Left renal pelvis (tissue), 4 donors: ENCODE results near the gene EIPR1. TPM values are rescaled to one million over a fixed set of nuclear protein-coding genes. Genes with fewer than 3 reads are reported as not detected.

Source experiments
- DNase-seq, 4 donors: peaks; one replicate each; pipeline ENCODE4 v3.0.0-alpha.2; 2013; ENCODE audit warnings: low read depth in 4 of 4, low spot score in 3 of 4
- polyA plus RNA-seq, 4 donors: library from polyadenylated mRNA; unstranded; fragments of 120-200 nt; gene quantifications; one replicate each; pipeline ENCODE4 v1.2.1, GENCODE V29; 2013; ENCODE audit not compliant: insufficient read length in 4 of 4

Gene EIPR1
- polyA plus RNA-seq, 4 donors, result 16.8 to 27.5 (median 22.7) TPM

DNA sequence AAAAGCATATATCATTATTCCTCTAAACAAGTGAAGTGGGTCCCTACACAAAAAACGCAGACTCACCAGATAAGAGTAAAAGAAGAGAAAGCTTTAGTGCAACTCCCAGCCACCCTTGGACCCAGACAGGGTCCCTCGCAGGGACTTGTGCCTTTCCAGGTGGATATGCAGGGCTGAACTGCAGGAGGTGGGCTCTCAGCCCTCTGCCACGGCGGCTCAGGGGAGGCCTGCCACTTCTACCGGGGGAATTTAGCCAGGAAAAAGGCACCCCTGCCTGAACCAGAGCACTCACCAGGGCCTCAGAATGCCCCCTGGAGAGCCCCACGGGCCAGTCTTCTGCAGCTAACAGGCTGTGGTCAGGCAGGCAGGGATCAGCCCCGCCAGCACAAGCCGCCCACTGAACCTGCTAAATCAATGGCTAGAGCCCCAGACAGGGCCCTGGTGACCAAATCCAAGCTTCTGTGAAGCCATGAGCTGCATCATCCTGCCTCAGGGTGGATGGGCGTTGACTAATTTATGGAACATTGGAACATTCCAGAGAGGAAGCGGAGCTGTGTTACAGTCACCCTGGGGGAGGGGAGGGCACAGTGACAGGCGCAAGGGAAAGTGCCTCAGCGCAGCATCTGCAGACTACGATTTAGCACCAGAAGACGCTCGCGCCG is 209.3 kb downstream of the EIPR1 start:
- no peak for DNase-seq

DNA sequence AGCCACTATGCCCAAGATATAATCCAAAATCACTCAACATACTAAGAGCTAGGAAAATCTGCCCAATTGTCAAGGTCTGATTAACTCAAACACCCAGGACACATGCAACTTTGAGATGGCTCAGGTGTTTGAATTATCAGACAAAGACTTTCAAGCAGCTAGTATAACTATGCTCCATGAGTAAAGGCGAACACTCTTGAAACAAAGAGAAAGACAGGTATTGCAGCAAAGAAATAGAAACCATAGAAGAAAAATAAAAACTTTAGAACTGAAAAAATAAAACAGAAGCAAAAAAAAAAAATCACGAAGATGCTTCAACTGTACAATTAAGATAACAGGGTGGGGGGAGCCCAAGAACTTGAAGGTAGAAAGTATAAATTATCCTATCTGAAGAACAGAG is 214.2 kb downstream of the EIPR1 start:
- DNase-seq, result no peak

DNA sequence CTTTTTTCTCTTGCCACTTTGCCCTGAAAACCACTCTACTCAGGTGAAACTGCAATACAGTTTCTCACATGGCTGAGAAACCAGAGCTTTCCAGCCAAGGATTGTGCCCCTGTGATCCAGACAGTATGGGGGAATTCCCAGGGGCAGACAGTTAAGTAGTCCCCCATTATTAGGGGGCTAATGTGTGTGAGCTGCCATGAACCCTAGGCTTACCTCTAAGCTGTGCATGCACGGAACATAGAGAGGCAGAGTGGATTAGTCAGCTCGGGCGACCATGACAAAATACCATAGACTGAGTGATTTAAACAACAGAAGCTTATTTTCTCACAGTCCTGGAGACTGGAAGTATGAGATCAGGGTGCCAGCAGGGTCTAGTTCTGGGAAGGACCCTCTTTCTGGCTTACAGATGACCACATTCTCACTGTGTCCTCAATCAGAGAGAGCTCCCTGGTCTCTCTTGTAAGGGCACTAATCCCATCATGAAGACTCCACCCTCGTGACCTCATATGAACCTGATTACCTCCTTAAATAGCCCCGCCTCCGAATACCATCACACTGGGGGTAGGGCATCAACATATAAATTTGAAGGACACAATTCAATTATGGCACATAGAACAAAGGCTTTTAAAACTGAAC is 215.1 kb downstream of the EIPR1 start:
- DNase-seq, result no peak

DNA sequence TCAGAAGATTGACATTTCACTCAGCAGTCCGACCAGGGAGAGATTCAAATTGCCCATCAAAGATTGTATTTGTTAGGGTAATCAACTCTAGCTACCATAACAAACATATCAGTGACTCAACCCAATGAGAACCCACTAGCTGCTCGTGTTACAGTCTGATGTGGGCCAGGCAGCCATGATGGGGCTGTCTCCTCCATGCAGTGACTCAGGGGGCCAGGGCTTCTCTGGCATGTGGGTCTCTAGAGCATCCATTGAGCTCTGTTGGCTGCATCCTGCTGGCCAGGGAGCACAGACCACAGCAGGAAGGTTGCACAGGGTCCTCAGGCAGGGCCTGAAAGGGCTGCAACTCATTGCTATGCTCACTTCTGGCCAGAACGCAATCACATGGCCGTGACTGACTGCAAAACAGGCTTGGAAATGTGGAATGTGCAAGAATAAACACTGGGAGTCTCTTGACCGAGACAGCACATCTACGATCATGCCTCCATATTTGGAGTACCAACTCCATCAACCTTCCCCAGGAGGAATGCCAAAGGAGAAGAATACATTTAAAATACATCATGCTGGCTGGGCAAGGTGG is 216.8 kb downstream of the EIPR1 start:
- no peak for DNase-seq

DNA sequence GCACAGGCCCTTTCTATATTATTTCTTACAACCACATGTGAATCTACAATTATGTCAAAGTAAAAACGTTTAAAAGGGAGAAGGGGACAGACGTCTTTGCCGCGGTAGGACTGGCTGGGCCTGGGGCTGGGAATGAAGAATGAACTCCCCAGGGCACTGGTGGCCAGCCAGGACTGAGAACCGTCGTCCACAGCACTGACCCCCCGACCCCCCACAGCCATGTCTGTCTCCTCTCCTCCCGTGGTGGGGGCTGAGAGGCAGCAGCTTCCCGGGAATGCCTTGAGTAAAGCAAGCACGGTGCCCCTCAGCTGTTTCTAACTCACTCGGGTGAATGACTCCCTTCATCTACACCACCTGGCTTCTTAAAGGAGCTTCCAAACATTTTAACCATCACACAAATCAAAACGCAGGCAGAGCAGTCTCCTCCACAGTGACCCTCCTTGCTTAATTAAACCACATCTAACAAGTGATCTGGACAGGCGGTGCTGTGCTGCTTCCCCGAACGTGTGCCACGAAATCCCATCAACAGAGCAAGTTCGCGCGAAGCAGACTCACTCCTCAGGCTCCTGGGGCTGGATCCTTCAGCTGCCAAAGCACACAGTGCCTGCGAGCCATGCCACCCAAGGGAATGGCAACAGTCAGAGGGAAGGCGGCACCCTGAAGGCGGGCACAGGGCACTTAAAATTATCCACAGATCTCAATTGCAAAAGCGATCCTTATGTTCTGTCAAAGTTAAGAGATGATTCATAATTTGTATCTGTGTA is 217.7 kb downstream of the EIPR1 start:
- DNase-seq, result no peak

DNA sequence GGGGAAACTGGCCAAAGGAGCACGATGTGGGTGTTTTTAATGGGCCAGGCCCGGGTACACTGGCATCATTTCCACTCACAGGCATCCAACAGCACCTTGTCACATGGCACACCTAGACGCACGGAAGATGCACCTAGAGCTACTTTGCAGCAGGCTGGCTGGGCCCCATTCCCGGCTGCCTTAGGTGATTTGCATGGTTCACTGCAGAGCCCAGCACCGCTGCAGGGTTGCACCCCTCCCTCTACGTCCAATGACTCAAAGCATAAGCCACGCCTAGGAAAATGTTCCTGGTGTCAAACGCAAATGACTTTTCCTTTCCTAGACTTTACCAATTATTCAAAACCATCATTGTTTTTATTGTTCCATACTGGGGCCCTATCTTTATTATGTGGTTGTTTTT is 222.9 kb downstream of the EIPR1 start:
- DNase-seq, result no peak

DNA sequence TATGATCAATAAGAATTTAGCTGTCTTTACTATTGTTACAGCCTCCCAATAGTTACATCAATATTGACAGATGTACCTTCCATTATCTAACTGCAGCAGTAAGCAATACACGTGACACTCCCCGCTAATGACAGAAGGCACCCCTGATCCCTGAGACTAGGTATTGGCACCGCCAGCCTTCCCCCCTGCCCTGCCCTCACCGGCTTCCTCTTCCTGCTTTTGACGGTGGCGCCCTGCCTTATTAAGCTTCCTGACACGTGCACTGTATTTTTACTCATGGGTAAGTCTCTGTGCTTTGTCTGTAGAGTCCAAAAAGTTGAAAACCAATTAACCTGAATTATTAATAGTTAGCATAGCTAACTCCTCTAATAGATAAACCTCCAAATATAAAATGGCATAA is 223.5 kb downstream of the EIPR1 start:
- DNase-seq, result no peak

DNA sequence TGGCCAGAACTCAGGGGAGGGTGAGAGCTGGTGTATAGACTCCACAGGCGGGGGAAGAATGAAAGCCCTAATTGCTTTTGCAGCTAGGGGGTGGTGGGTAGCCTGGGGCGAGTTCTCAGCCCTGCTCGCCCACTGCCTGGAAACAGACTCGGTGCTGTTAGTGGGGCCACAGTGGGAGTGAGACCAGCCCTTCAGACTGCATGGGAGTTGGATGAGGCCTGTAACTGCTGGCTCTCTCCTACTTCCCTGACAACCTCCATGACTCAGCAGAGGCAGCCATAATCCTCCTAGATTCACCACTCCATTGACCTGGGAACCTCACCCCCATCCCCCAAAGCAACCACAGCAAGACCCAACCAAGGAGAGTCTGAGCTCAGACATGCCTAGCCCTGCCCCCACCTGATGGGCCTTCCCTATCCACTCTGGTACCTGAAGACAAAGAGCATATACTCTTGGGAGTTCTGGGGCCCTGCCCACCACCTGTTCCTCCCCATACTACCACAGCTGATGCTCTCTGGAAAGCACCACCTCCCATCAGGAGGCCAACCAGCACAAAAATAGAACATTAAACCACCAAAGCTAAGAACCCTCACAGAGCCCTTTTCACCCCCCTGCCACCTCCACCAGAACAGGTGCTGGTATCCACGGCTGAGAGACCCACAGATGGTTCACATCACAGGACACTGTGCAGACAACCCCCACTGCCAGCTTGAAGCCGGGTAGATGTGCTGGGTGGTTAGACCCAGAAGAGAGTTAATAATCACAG is 226.3 kb downstream of the EIPR1 start:
- no peak for DNase-seq

DNA sequence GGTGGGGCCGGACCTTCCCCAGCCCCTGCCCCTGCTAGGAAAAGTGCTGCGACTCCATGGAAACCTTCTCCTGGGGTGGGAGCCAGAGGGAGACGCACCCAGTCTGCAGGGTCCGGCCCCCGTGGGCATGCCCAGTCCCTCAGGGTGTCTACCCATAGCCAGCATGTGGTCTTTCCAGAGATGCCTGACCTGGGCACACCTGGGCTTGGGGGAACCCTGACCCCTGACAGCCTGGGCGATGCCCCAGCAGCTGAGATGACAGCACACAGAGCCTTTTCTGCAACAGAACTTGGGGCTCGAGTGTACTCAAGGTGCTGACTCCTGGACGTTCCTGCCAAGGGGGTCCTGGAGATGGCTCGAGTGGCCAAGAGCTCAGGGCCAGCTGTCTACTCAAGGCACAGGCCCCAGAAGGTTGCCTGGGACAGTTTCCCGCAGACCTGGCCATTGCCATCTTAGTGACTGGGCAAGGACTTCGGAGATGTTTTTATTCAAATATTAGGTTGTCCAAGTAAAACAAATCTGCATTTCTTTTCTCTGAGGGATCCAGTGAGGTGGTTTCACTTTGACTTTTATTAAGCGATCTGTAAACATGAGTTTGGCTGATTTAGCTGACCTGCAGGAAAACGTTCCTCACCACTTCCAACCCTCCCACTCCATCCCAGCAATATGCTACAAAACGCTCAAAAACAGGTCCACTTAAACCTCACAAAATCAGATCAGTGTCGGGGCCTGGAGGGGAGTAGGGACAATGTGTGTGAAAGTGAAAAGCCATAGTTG is 228.0 kb downstream of the EIPR1 start:
- no peak for DNase-seq

DNA sequence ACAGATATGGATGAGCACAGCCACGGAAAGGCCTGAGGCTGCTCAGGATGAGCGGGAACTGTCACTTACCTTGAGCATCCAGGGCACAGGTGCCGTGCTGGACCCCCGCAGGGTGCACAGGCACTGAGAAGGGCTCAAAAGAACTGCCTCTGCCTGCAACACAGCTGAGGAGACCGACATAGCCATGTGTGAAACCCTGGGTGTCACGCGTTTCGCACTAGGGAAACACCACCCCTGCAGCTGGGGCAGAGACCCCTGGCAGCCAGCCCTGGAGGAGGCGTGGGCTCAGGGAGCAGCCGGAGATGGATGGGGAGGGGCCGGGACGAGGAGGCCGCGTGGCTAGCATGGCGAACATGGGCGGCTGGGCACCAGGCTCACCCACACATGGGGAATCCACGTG is 228.9 kb downstream of the EIPR1 start:
- DNase-seq, result no peak

DNA sequence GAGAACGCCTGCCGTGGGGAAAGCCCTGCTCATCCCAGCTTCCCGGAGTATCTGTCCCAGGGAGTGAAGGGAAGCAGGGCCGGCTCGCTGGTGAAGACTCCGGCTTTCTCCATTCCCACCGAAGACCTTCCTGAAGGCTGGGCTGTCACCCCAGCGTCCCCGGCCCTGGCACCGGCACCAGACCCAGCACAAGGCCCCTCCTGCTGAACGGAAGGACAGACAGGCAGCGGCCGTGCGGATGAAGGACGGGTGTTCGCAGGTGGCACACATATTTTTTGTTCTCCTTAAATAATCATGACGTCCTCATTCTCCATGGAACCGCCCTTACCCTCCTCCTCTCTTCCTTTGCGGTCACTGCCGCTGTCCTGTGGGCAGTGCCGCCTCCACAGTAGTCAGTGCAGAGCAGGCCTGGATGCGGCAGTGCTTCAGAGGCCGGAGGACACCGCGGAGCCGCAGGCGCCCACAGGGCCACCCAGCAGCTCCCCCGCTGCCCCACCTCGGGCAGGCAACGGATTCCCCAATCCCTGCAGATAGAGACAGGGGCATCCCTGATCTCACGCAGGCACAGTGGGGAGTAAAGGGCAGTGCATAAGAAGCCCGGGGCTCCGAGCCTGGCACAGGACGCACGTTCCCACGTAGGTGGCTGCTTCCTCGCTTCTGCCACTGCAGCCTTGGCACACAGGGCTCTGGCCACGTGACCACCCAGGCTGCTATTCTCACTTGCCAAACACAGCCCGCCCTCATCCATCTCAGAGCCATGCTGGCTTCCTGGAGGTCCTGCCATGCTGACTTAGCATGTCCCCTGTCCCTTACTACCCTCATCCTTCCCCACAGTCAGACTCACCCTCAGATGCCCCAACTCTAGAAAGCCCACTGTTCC is 229.7 kb downstream of the EIPR1 start:
- no peak for DNase-seq

DNA sequence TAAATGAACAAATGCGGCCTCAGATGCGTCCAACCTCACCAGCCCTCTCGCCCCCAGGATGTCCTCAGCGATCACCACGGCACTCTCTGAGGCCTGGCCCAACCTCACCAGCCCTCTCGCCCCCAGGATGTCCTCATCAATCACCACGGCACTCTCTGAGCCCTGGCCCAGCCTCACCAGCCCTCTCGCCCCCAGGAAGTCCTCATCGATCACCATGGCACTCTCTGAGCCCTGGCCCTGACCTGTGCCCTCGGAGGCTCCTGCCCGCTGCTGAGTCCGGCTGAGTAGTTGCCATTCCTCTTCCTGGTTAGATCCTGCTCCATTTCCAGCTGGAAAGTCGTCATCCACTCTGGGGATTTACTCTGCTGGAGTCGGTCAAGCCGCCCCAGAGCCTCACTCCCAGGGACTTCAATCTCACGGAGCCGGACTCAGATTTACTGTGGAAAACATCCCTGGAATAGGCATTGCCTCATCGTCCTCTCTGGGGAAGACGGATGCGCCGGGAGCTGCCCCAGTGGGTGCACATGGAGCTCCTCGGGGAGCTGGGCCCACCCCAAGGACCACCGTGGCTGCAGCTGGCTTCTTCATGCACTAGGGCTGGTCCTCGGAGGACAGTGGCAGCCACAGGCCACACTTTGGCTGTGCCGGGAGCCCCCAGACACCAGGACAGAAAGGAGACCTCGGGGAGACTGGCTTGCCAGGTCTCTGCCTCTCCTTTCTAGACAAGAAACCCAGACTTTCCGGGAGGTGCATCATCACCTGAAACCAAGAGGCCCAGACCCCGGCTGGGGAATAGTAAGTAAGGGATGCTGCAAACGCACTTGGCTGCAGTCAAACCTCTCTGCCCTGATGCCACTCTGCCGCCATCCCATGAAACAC is 230.6 kb downstream of the EIPR1 start:
- no peak for DNase-seq

DNA sequence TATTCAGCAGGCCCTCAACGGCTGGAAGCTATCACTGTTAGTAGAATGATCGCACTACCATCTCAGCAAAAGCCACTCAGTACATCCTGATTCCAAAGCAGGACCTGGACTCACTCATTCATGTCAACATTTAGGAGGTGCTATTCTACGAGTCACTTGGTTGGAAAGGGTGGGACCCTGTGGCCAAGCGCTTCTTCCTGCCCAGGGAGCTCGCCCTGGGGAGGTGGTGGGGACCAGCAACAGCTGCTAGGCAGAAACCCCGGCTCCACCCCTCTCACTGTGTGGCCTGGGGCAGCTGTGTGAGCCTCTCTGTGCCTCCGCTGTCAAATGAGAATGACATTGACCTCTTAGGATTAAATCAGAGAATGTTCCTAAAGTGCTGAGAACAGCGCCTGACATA is 231.4 kb downstream of the EIPR1 start:
- no peak for DNase-seq

DNA sequence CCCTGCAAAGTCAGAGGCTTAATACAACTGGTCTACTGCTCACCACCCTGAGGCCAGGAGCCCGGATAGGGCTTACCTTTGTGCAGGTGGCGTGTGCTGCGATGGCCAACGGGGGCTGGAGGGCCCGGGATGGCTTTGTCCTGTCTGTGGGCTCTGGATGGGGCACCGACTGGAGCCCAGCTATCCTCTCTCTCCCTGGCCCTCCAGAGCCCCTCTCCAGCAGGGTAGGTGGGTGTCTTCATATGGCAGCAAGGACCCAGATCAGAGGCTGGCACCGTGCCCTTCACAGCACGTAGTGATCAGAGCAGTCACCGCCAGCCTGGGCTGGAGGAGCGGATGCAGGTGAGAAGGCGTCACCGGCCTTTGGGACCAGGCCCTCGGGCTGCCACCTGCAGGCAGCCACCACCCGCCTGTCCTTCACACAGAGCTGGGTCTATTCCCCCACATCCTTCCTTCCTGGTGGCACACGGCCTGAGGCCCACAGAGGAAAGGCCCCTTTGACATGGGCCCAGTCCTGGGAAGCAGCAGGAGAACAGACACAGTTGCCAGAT is 232.1 kb downstream of the EIPR1 start:
- no peak for DNase-seq

DNA sequence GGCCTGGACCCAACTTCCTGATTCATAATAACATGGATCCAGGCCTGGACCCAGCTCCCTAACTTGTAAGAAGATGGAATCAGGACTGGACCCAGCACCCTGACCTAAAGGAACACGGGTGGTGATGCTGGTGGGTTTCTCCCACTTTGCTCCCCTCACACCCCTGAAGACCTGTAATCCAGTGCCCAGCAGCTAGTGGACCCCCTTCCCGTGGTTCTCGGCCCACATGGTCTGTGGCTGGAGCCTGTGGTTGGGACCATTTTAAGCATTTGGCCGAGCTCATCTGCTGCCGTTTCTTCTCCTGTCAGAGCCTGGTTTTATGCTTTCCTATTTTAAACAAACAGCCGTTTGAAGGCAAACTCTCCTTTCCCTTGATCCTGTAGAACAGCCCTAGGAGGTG is 232.8 kb downstream of the EIPR1 start:
- DNase-seq, result no peak

DNA sequence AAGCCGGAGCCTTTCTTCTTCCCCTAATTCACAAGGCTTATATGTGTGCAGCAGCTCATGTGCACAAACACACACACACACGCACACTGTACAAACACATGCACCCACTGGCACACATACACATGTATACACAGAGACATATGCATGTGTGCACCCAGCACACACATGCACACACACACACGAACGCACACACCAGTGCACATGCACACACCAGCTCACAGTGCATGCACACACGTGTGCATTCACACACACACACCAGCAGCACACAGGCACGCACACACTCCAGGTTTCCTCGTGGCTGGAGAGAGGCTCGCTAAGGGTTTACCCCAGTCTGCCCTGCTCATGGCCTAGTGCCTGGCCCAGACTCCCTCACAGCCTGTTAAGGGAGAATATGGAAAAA is 234.0 kb downstream of the EIPR1 start:
- DNase-seq, result no peak

DNA sequence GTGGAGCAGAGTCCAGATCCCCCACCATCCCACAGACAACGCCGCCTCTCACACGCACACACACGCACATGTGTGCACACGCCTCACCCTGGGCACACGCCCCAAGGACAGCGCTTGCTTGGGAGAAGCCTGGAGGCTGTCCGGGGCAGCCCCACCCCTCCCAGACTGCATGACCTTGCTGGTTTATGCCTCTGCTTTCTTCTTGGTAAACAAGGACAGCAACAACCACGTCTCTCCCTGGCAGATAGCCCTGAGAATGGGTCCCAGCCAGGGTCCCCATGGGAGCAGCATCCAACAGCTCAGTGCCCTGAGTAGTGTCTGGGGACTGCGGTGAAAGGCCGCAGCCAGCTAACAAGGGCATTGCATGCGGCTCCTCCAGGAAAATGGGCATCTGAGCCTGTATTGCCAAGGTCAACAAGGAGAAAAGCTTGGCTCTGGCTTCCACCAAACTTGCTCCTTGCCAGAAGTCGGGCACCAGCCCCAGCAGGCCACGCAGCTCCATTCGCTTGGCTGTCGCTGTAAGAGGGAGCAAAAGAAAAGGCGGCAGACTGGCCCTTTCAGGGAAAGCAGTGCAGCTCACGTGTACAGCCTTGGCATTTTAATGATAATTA is 234.6 kb downstream of the EIPR1 start:
- DNase-seq, result no peak
